ENCODE measurements around the gene CASK.

Gene CASK

DNA sequence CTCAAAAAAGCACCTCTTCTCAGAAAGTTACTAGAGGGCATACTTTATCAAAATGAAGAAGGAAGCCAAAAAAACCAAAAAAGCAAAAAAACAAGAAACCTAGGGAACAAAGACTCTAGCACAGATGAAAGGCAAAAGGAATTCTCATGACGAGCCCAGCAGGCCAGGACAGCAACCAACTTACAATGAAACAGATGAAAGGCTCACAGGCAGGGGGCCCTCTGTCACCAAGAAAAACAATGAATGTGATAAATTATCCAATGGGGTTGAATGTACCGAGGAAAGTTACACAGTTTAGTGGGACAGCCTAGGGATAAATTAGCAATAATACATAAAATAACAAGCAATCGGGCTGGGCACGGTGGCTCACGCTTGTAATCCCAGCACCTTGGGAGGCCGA lies 120.4 kb downstream of the CASK start:
- Histone ChIP-seq H3K9ac (no peak overlapping the region), H2AFZ (no peak overlapping the region), H3K27ac (no peak overlapping the region), H3K4me1 (no peaks in the 10 kb centered on the region), H3K4me3 (ENCODE audit: low read depth, low read length) (no peak overlapping the region), H3K4me2 (ENCODE audit: low read length) (no peak overlapping the region), H3K27me3 (ENCODE audit: control insufficient read depth, insufficient read depth, low read length) (no peaks in the 10 kb centered on the region), H3K79me2 (no peaks in the 10 kb centered on the region), H3K9me3 (ENCODE audit: control insufficient read depth, low read length) (no peaks in the 10 kb centered on the region), H3K36me3 (ENCODE audit: control insufficient read depth, insufficient read depth, low read length) (no peaks in the 10 kb centered on the region)
- TF ChIP-seq CTCF (IDR thresholded peaks at IDR 0.05), result no peak

DNA sequence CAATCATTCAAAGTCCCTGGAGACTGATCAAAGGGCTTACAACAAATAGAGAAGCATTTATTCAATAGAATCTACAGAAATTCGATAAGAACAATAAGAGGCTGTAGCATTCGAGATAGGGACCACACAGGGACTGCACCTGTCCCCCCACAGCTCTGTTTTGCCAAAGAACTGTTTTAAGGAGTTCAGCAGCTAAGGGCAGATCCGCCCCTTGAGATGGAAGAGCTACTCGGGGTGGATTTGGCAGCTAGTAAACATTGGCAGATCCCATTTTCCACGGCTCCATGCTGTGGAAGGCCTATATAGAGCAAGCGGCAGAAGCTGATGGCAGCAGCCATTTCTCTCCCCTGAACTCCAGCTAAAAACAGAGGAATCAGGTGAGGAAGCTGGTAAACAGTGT lies 123.7 kb downstream of the CASK start:
- H3K9ac ChIP-seq, result no peak overlapping the region
- no peaks in the 10 kb centered on the region for H3K4me1 ChIP-seq
- H3K9me3 ChIP-seq (ENCODE audit: control insufficient read depth, low read length), result no peaks in the 10 kb centered on the region
- H3K27me3 ChIP-seq (ENCODE audit: control insufficient read depth, insufficient read depth, low read length), result no peaks in the 10 kb centered on the region
- H3K79me2 ChIP-seq, result no peaks in the 10 kb centered on the region
- no peaks in the 10 kb centered on the region for H3K36me3 ChIP-seq (ENCODE audit: control insufficient read depth, insufficient read depth, low read length)
- no peak overlapping the region for H2AFZ ChIP-seq
- H3K4me3 ChIP-seq (ENCODE audit: low read depth, low read length), result no peak overlapping the region
- no peak overlapping the region for H3K4me2 ChIP-seq (ENCODE audit: low read length)
- TF ChIP-seq CTCF (IDR thresholded peaks at IDR 0.05), result no peak
- H3K27ac ChIP-seq, result no peak overlapping the region

- Histone ChIP-seq H3K36me3 (ENCODE audit: control insufficient read depth, insufficient read depth, low read length) (no peaks in the 10 kb centered on the region), H3K4me2 (ENCODE audit: low read length) (no peak overlapping the region), H2AFZ (no peak overlapping the region), H3K27ac (no peak overlapping the region), H3K9ac (no peak overlapping the region), H3K79me2 (no peaks in the 10 kb centered on the region), H3K4me3 (ENCODE audit: low read depth, low read length) (no peak overlapping the region), H3K27me3 (ENCODE audit: control insufficient read depth, insufficient read depth, low read length) (no peaks in the 10 kb centered on the region), H3K9me3 (ENCODE audit: control insufficient read depth, low read length) (no peaks in the 10 kb centered on the region), H3K4me1 (no peaks in the 10 kb centered on the region)
- no peak for TF ChIP-seq CTCF (IDR thresholded peaks at IDR 0.05)
These were observed 126.8 kb downstream of the CASK start for GRCh38 chrX:41796577-41796976.

DNA sequence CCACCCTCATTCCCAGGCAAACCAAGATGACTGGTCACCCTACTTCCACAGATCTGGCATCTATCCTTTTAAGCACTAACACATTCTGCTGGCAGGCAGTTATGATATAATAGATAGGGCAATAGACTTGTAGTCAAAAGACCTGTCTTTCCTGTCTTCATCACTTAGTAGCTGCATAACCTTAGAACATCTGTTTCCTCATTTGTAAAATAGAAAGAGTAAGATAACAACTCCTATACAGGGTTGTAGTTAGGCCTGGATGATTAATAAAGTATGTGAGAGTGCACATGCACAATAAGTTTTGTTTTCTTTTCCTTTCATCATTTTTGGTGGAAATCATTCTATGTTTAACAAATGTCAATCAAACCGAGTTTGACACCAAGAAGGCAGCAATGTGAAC lies 127.3 kb downstream of the CASK start:
- Histone ChIP-seq H3K9ac (no peak overlapping the region), H3K4me1 (no peaks in the 10 kb centered on the region), H3K9me3 (ENCODE audit: control insufficient read depth, low read length) (no peaks in the 10 kb centered on the region), H3K4me2 (ENCODE audit: low read length) (no peak overlapping the region), H3K36me3 (ENCODE audit: control insufficient read depth, insufficient read depth, low read length) (no peaks in the 10 kb centered on the region), H3K4me3 (ENCODE audit: low read depth, low read length) (no peak overlapping the region), H3K79me2 (no peaks in the 10 kb centered on the region), H2AFZ (no peak overlapping the region), H3K27me3 (ENCODE audit: control insufficient read depth, insufficient read depth, low read length) (no peaks in the 10 kb centered on the region), H3K27ac (no peak overlapping the region)
- no peak for TF ChIP-seq CTCF (IDR thresholded peaks at IDR 0.05)

DNA sequence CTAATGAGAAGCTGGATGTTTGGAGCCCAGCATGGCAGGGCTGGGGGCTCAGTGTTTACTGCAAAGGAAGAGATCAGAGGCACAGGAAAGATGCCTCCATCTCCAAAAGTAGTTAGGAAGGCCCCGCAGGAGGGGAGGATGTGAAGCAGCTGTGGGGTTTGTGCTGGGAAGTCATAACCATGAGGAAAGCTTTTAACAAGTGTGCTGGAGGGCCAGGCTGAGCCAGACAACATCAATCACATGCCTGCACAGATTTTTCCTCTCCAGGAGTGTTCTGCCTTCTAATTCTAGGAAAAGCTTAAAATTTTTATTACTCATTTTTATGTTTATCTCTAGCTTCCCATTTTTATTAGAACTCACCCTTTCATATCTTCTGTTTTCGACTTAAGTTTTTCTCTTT lies 134.0 kb downstream of the CASK start:
- H3K79me2 ChIP-seq, result no peaks in the 10 kb centered on the region
- H3K27me3 ChIP-seq (ENCODE audit: control insufficient read depth, insufficient read depth, low read length), result no peaks in the 10 kb centered on the region
- H3K9me3 ChIP-seq (ENCODE audit: control insufficient read depth, low read length), result no peaks in the 10 kb centered on the region
- H3K4me3 ChIP-seq (ENCODE audit: low read depth, low read length), result no peak overlapping the region
- no peaks in the 10 kb centered on the region for H3K36me3 ChIP-seq (ENCODE audit: control insufficient read depth, insufficient read depth, low read length)
- H3K27ac ChIP-seq, result no peak overlapping the region
- no peak for TF ChIP-seq CTCF (IDR thresholded peaks at IDR 0.05)
- no peak overlapping the region for H3K4me2 ChIP-seq (ENCODE audit: low read length)
- no peaks in the 10 kb centered on the region for H3K4me1 ChIP-seq
- no peak overlapping the region for H3K9ac ChIP-seq
- H2AFZ ChIP-seq, result no peak overlapping the region

Measured in parathyroid adenoma (tissue), 2 donors.